Measurements from ENCODE around the gene LDB1.

DNA sequence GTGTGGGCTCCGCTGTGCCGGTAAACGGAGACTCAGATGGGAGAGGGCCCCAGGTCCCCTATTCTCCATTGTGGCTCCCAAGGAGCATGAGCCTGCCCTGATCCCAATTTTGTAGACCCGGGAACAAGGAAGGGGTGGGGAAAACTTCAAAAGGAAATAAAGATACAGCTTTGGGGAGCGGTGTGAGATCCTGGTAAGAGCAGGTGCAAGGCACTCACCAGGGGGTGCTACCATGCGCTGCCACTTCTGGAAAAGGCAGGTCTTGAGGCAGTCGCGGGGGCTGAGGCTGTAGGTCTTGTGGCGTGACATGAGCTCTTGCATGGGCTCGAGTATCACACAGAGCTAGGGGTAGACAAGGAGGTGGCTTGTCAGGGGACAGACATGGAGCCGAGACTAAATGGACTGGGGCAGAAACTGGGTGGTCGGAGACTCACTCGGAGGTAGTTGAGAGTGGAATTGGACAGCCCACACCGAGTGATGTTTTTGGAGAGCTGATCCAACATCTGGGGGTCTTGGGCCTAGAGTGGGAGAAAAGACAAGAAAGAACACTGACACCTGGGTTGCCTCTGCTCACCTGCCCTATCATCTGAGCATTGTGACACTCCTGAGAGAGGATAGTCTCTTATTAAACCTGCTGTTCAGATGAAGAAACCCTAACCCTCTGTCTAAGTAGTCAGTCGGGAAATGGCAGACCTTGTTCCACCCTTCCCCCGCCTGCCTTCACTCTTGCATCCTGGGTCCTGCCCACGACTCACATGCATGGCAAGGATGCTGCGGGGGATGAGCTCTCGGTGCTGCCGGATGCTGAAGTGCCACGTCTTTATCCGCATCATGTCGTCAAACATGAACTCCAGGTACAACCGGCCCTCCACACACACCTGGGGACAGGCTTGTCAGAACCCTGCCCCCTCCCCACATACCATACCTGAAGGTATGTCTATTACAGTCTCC lies 10.7 kb downstream of the LDB1 start:
- TF ChIP-seq EZH2 (IDR thresholded peaks at IDR 0.05) (no peak), ELF1 (IDR thresholded peaks at IDR 0.05; ENCODE audit: borderline replicate concordance, low read depth) (no peak), POLR2A (IDR thresholded peaks at IDR 0.05; ENCODE audit: borderline replicate concordance, extremely low read depth, insufficient read depth, insufficient read length) (no peak), JUND (IDR thresholded peaks at IDR 0.05) (no peak)
- TF ChIP-seq, protein P1, sequence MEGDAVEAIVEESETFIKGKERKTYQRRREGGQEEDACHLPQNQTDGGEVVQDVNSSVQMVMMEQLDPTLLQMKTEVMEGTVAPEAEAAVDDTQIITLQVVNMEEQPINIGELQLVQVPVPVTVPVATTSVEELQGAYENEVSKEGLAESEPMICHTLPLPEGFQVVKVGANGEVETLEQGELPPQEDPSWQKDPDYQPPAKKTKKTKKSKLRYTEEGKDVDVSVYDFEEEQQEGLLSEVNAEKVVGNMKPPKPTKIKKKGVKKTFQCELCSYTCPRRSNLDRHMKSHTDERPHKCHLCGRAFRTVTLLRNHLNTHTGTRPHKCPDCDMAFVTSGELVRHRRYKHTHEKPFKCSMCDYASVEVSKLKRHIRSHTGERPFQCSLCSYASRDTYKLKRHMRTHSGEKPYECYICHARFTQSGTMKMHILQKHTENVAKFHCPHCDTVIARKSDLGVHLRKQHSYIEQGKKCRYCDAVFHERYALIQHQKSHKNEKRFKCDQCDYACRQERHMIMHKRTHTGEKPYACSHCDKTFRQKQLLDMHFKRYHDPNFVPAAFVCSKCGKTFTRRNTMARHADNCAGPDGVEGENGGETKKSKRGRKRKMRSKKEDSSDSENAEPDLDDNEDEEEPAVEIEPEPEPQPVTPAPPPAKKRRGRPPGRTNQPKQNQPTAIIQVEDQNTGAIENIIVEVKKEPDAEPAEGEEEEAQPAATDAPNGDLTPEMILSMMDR (IDR thresholded peaks at IDR 0.05 in 2 of 3, conservative IDR thresholded peaks at IDR 0.05 in 1 of 3; ENCODE audit: borderline replicate concordance in 1 of 3, insufficient read depth in 1 of 3, low read depth in 2 of 3, low read length in 2 of 3), result no peak

Measured in HCT116 (cell line).